HCT116 (cell line): ENCODE results near the gene SACM1L. TPM values are rescaled to one million over a fixed set of nuclear protein-coding genes. Genes with fewer than 3 reads are reported as not detected.
A peak's percentile ranks its signal among the peaks of the same experiment; 100 is the strongest.

Experiments used
- ATAC-seq: fragments of 200-7000 bp; cut with Tn5 transposase; 2 replicates; pipeline ENCODE4 v1.9.1; 2020; ENCODE audit warnings: mild to moderate bottlenecking, moderate library complexity
- BruUV-seq: library from RNA; stranded (reverse); fragments of 400-500 nt; replicated peaks from 2 replicates; lab custom pipeline; 2021; lab: Mats Ljungman, UMichigan
- CTCF ChIA-PET: fragments of 300-600 bp; sonication (Branson Sonifier 250); formaldehyde crosslinking; loops from one replicate; lab custom pipeline; 2021; ENCODE audit warnings: antibody characterized with exemption; lab: Charles Lee
- POLR2A ChIA-PET: fragments of 300-600, 350-600 bp; sonication (Branson Sonifier 250); formaldehyde crosslinking; loops from one replicate; lab custom pipeline; 2021; ENCODE audit warnings: antibody characterized with exemption; lab: Charles Lee
- RAD21 ChIA-PET, 2 experiments: fragments of 300-600 bp; sonication (Branson Sonifier 250); formaldehyde crosslinking; loops; one replicate each; lab custom pipeline; 2023; ENCODE audit warnings: low total read pairs in 2 of 2; ENCODE audit not compliant: uncharacterized antibody in 2 of 2, unreplicated experiment in 2 of 2, low non-redundant PET in 1 of 2; lab: Charles Lee
- DNase-seq: peaks from one replicate; pipeline ENCODE4 v3.0.0-alpha.2; 2010; ENCODE audit warnings: low read depth, low spot score
- H2AFZ ChIP-seq: fragments of 200-600 bp; shearing (Covaris generic), sonication (generic); 2 replicates; pipeline ENCODE4 v1.6.1; 2017; ENCODE audit warnings: low read depth, mixed run types, mixed read lengths, antibody characterized with exemption, low read length; ENCODE audit not compliant: poor library complexity, severe bottlenecking
- H3K27ac ChIP-seq: 2 replicates; pipeline ENCODE4 v1.5.1; 2012; ENCODE audit warnings: low read depth, low read length
- H3K27me3 ChIP-seq: fragments of 200-600 bp; sonication (generic); 2 replicates; pipeline ENCODE4 v1.6.1; 2016; ENCODE audit warnings: mixed run types, low read length, mixed read lengths; ENCODE audit not compliant: insufficient read depth
- H3K36me3 ChIP-seq, 2 experiments: fragments of 200-500 bp in 1 of 2; fragments of 200-600 bp in 1 of 2; sonication (Bioruptor generic) in 1 of 2; sonication (generic) in 1 of 2; 2 replicates each; pipeline versions ENCODE4 v1.5.1 to v1.6.1; 2014 to 2016; ENCODE audit warnings: low read length in 2 of 2, inconsistent platforms in 1 of 2, mixed read lengths in 1 of 2, mixed run types in 1 of 2; ENCODE audit not compliant: insufficient read depth in 2 of 2, control insufficient read depth in 1 of 2
- H3K4me1 ChIP-seq, 2 experiments: fragments of 200-600 bp in 1 of 2; sonication (generic) in 1 of 2; 2 replicates each; pipeline versions ENCODE4 v1.5.1 to v1.6.1; 2012 to 2017; ENCODE audit warnings: low read length in 2 of 2, inconsistent platforms in 1 of 2, mild to moderate bottlenecking in 1 of 2, mixed read lengths in 1 of 2, mixed run types in 1 of 2, moderate library complexity in 1 of 2; ENCODE audit not compliant: insufficient read depth in 2 of 2, control insufficient read depth in 1 of 2
- H3K4me2 ChIP-seq: fragments of 200-600 bp; sonication (generic); 2 replicates; pipeline ENCODE4 v1.6.1; 2017; ENCODE audit warnings: mixed run types, low read length, mixed read lengths
- H3K4me3 ChIP-seq, 2 experiments: fragments of 200-600 bp in 1 of 2; sonication (generic) in 1 of 2; replicated peaks in 1 of 2; 2 replicates each; pipeline ENCODE4 v1.5.1; 2011 to 2016; ENCODE audit warnings: low read length in 2 of 2, control low read depth in 1 of 2, low read depth in 1 of 2, mild to moderate bottlenecking in 1 of 2, mixed read lengths in 1 of 2, mixed run types in 1 of 2
- H3K79me2 ChIP-seq: fragments of 200-600 bp; sonication (generic); 2 replicates; pipeline ENCODE4 v1.6.1; 2017; ENCODE audit warnings: mild to moderate bottlenecking, mixed run types, low read length, moderate library complexity, mixed read lengths; ENCODE audit not compliant: insufficient read depth
- H3K9ac ChIP-seq: fragments of 200-600 bp; sonication (generic); 2 replicates; pipeline ENCODE4 v1.6.1; 2016; ENCODE audit warnings: low read length, mixed read lengths
- H3K9me2 ChIP-seq: fragments of 200-600 bp; sonication (generic), shearing (Covaris generic); 2 replicates; pipeline ENCODE4 v1.6.1; 2017; ENCODE audit warnings: mixed run types, mild to moderate bottlenecking, moderate library complexity; ENCODE audit not compliant: insufficient read depth
- H3K9me3 ChIP-seq, 2 experiments: fragments of 200-500 bp in 1 of 2; fragments of 200-600 bp in 1 of 2; sonication (Bioruptor generic) in 1 of 2; sonication (generic) in 1 of 2; 2 replicates each; pipeline ENCODE4 v1.6.1; 2014 to 2017; ENCODE audit warnings: low read length in 2 of 2, mixed read lengths in 2 of 2, inconsistent platforms in 1 of 2, low read depth in 1 of 2, mild to moderate bottlenecking in 1 of 2, mixed run types in 1 of 2, moderate library complexity in 1 of 2; ENCODE audit not compliant: control insufficient read depth in 1 of 2, insufficient read depth in 1 of 2
- H4K20me1 ChIP-seq: fragments of 200-600 bp; sonication (generic), shearing (Covaris generic); 2 replicates; pipeline ENCODE4 v1.6.1; 2017; ENCODE audit warnings: mixed run types, mild to moderate bottlenecking, moderate library complexity; ENCODE audit not compliant: insufficient read depth
- CBX3 ChIP-seq: IDR thresholded peaks from 2 replicates; pipeline ENCODE4 v1.6.1; 2012; ENCODE audit warnings: low read depth
- CEBPB ChIP-seq: IDR thresholded peaks from 2 replicates; pipeline ENCODE4 v1.6.1; 2012; ENCODE audit warnings: low read depth
- EGR1 ChIP-seq: IDR thresholded peaks from 2 replicates; pipeline ENCODE4 v1.6.1; 2012; ENCODE audit warnings: low read depth
- ELF1 ChIP-seq: IDR thresholded peaks from 2 replicates; pipeline ENCODE4 v1.6.1; 2012; ENCODE audit warnings: low read depth, borderline replicate concordance
- EZH2phosphoT487 ChIP-seq: fragments of 200-600 bp; IDR thresholded peaks from 2 replicates; pipeline ENCODE4 v1.6.1; 2018; ENCODE audit warnings: antibody characterized with exemption, borderline replicate concordance
- FOSL1 ChIP-seq: IDR thresholded peaks from 2 replicates; pipeline ENCODE4 v1.6.1; 2012; ENCODE audit warnings: low read depth
- JUND ChIP-seq: IDR thresholded peaks from 2 replicates; pipeline ENCODE4 v1.6.1; 2012
- MAX ChIP-seq: IDR thresholded peaks from 2 replicates; pipeline ENCODE4 v1.6.1; 2012
- SP1 ChIP-seq: IDR thresholded peaks from 2 replicates; pipeline ENCODE4 v1.6.1; 2012; ENCODE audit warnings: low read depth
- YY1 ChIP-seq: IDR thresholded peaks from 2 replicates; pipeline ENCODE4 v1.6.1; 2011; ENCODE audit warnings: low read length, low read depth, moderate library complexity, mild to moderate bottlenecking; ENCODE audit not compliant: insufficient replicate concordance; ENCODE audit errors: extremely low read depth
- ZFX ChIP-seq: fragments of 450-650 bp; IDR thresholded peaks from 2 replicates; pipeline ENCODE4 v1.6.1; 2017
- ZNF274 ChIP-seq: fragments of 200-500 bp; sonication (Bioruptor generic); IDR thresholded peaks from 2 replicates; pipeline ENCODE4 v1.6.1; 2014; ENCODE audit warnings: mild to moderate bottlenecking, low read depth, low read length, inconsistent platforms
- intact Hi-C: fragments of 100-400 bp; cut with micrococcal nuclease; formaldehyde crosslinking; loops from 2 replicates; pipeline ENCODE4 v1.10.0; 2022
- total RNA-seq: library from RNA; stranded (reverse); gene quantifications from one replicate; pipeline ENCODE4 v1.2.1, GENCODE V29; 2021; ENCODE audit not compliant: unreplicated experiment

SACM1L gene
- total RNA-seq, 1 experiment from 2014 or later, result 27.3 TPM

- no peak for TF ChIP-seq CBX3
- no peak for TF ChIP-seq EZH2phosphoT487
- no peak for TF ChIP-seq ELF1
- no peak for TF ChIP-seq YY1
These were observed 43.1 kb upstream of the SACM1L start (continued) for GRCh38 chr3:45646051-45646585.

GRCh38 chr3:45647148-45647619 lies 42.0 kb upstream of the SACM1L start:
- no peak overlapping the region for H3K9ac ChIP-seq
- H3K9me3 ChIP-seq, result no peaks in the 10 kb centered on the region
- intact Hi-C loops, result no loop called here
- ChIA-PET RAD21 (no interaction called here), POLR2A (no interaction called here), CTCF (interaction anchor here (1.0 kb wide), 1 partner anchor 9 kb away, joined by 6 read pairs; no protein-coding TSS in a partner anchor)
- peak overlapping the region; percentile 23 for H3K4me2 ChIP-seq
- no peak overlapping the region for H2AFZ ChIP-seq
- no peak overlapping the region for H3K4me3 ChIP-seq
- no peaks in the 10 kb centered on the region for H3K27me3 ChIP-seq
- DNase-seq (no peak), ATAC-seq (0 out of 2 replicates have a peak, but pooled peaks have one; percentile 47)
- no peaks in the 10 kb centered on the region for H4K20me1 ChIP-seq
- H3K4me1 ChIP-seq, result peaks cover 0 to 47% of the 10 kb centered on the region in 2 experiments; a peak in 3 of 4 replicates
- H3K79me2 ChIP-seq, result peaks cover 83% of the 10 kb centered on the region
- H3K36me3 ChIP-seq, result no peaks in the 10 kb centered on the region; a peak in 1 of 4 replicates
- no peak overlapping the region for H3K27ac ChIP-seq
- BruUV-seq, result no TSS peak
- no peaks in the 10 kb centered on the region for H3K9me2 ChIP-seq
- TF ChIP-seq EGR1 (no peak), JUND (peak; percentile 43; the same call in 1 of the 2 replicates), ZFX (no peak), SP1 (peak; percentile 55; the same call in 1 of the 2 replicates), MAX (0 out of 2 replicates have a peak, but pooled peaks have one; percentile 17), CBX3 (0 out of 2 replicates have a peak, but pooled peaks have one; percentile 30), CEBPB (peak; percentile 83), FOSL1 (peak; percentile 59; the same call in 1 of the 2 replicates), ZNF274 (no peak)
